Prostate gland (tissue), 2 donors: ENCODE measurements around the gene TCTA. TPM values are rescaled to one million over a fixed set of nuclear protein-coding genes. Genes with fewer than 3 reads are reported as not detected.

Source experiments
- DNase-seq: peaks from one replicate; pipeline ENCODE4 v3.0.0-alpha.2; 2019; ENCODE audit warnings: low spot score
- H3K27ac ChIP-seq, 2 donors: fragments of 200-600 bp; sonication (generic); 2 replicates each; pipeline ENCODE4 v1.5.1; 2017 to 2019
- H3K27me3 ChIP-seq: fragments of 200-600 bp; sonication (generic); replicated peaks from 2 replicates; pipeline ENCODE4 v1.5.1; 2019; ENCODE audit not compliant: insufficient read depth
- H3K36me3 ChIP-seq, 2 donors: fragments of 200-600 bp; sonication (generic); 1 replicate in 1 of 2; 2 replicates in 1 of 2; pipeline versions ENCODE4 v1.5.1 to v1.8.1; 2017 to 2019
- H3K4me1 ChIP-seq: fragments of 200-600 bp; sonication (generic); replicated peaks from 2 replicates; pipeline ENCODE4 v1.5.1; 2019
- H3K4me3 ChIP-seq, 2 donors: fragments of 200-600 bp; sonication (generic); 2 replicates each; pipeline ENCODE4 v1.5.1; 2017 to 2019
- H3K9me3 ChIP-seq: fragments of 200-600 bp; sonication (generic); 2 replicates; pipeline ENCODE4 v1.5.1; 2017
- POLR2A ChIP-seq: fragments of 450-650 bp; IDR thresholded peaks from one replicate; pipeline ENCODE4 v1.6.1; 2016; ENCODE audit warnings: antibody characterized with exemption, mild to moderate bottlenecking
- POLR2AphosphoS5 ChIP-seq: sonication (generic); formaldehyde crosslinking; IDR thresholded peaks from one replicate; pipeline ENCODE4 v1.6.1; 2017; ENCODE audit warnings: antibody characterized with exemption
- WGBS: methylation state at CpG from one replicate; pipeline ENCODE4 v1.1.5; 2018; 5-methylcytosine and 5-hydroxymethylcytosine counted together
- intact Hi-C: fragments of 100-400 bp; cut with DNase I; formaldehyde crosslinking; loops from one replicate; pipeline ENCODE4 v1.14.2; 2022
- total RNA-seq, 2 donors: library from RNA; depleted of rRNA; stranded (reverse); fragments of >200 nt; gene quantifications; one replicate each; pipeline ENCODE4 v1.1.0, GENCODE V29; 2016
- TF ChIP-seq, protein P1 (sequence below), 4 experiments: fragments of 200-600 bp in 2 of 4; fragments of 450-650 bp in 2 of 4; sonication (generic) in 2 of 4; IDR thresholded peaks; 1 replicate in 3 of 4; 2 replicates in 1 of 4; pipeline ENCODE4 v1.5.1; 2016 to 2019; ENCODE audit warnings: antibody characterized with exemption in 4 of 4, mild to moderate bottlenecking in 2 of 4, moderate library complexity in 2 of 4

The TCTA gene
- total RNA-seq, 2 donors from 2014 or later = 39.6 to 70.0 TPM

DNA sequence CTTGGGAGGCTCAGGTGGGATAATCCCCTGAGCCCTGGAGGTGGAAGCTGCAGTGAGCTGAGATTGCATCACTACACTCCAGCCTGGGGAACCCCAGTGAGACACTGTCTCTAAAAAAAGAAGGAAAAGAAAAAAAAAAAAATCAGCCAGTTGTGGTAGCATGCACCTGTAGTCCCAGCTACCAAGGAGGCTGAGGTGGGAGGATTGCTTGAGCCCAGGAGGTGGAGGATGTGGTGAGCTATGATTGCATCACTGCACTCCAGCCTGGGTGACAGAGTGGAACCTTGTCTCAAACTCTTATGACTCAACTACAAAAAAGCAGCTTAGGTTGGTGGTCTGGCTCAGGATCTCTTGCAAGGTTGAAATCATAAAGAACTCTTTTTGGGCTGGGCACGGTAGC lies 34.7 kb upstream of the TCTA start:
- Histone ChIP-seq H3K36me3 (no peaks in the 10 kb centered on the region), H3K27ac (no peak overlapping the region), H3K4me1 (no peaks in the 10 kb centered on the region), H3K9me3 (no peaks in the 10 kb centered on the region), H3K4me3 (no peak overlapping the region), H3K27me3 (no peaks in the 10 kb centered on the region)
- intact Hi-C loops = no loop called here
- TF ChIP-seq POLR2AphosphoS5 (no peak), POLR2A (no peak)
- TF ChIP-seq, protein P1, sequence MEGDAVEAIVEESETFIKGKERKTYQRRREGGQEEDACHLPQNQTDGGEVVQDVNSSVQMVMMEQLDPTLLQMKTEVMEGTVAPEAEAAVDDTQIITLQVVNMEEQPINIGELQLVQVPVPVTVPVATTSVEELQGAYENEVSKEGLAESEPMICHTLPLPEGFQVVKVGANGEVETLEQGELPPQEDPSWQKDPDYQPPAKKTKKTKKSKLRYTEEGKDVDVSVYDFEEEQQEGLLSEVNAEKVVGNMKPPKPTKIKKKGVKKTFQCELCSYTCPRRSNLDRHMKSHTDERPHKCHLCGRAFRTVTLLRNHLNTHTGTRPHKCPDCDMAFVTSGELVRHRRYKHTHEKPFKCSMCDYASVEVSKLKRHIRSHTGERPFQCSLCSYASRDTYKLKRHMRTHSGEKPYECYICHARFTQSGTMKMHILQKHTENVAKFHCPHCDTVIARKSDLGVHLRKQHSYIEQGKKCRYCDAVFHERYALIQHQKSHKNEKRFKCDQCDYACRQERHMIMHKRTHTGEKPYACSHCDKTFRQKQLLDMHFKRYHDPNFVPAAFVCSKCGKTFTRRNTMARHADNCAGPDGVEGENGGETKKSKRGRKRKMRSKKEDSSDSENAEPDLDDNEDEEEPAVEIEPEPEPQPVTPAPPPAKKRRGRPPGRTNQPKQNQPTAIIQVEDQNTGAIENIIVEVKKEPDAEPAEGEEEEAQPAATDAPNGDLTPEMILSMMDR (IDR thresholded peaks at IDR 0.05) = no peak
- WGBS = 100% methylated on average over 1 of the region's 1 CpG
- no peak for DNase-seq

DNA sequence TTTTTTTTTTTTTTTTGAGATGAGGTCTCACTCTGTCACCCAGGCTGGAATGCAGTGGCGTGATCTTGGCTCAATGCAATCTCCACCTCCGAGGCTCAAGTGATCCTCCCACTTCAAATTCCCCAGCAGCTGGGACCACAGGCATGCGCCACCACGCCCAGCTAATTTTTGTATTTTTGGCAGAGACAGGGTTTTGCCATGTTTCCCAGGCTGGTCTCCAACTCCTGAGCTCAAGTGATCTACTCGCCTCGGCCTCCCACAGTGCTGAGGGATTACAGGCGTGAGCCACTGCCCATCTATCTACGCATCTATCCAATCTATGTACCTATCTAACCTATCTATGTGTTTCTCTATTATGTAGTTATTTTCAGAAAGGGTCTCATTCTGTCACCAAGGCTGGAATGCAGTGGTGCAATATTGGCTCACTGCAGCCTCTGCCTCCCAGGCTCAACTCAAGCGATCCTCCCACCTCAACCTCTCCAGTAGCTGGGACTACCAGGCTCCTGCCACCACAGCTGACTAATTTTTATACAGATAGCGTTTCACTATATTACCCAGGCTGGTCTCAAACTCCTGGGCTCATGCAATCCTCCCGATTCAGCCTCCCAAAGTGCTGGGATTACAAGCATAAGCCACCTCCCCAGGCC lies 33.9 kb upstream of the TCTA start:
- no peak for DNase-seq
- Histone ChIP-seq H3K36me3 (no peaks in the 10 kb centered on the region), H3K4me1 (no peaks in the 10 kb centered on the region), H3K4me3 (no peak overlapping the region), H3K9me3 (no peaks in the 10 kb centered on the region), H3K27me3 (no peaks in the 10 kb centered on the region), H3K27ac (no peak overlapping the region)
- intact Hi-C loops = no loop called here
- TF ChIP-seq, protein P1 (IDR thresholded peaks at IDR 0.05) = no peak
- TF ChIP-seq POLR2AphosphoS5 = no peak
- no peak for TF ChIP-seq POLR2A
- WGBS = 77% methylated on average over 11 of the region's 11 CpGs

DNA sequence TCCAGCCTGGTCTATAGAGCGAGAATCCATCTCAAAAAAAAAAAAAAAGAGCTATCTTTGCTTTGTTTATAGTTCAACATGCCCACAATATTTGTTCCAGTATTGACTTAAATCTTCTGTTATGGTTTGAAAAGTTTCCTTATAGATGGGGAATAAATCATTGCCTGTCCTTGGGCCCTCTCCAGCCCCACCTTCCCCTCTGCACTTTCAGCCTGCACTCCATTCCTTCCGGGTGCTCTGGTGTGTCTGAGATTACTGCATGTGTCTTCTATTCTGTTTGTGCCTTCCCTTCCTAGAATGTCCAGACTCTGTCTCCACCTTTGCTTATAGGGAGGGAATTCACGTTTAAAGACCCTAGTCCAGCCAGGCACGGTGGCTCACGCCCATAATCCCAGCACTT lies 28.8 kb upstream of the TCTA start:
- H3K4me3 ChIP-seq = no peak overlapping the region
- no peak for DNase-seq
- no peaks in the 10 kb centered on the region for H3K36me3 ChIP-seq
- TF ChIP-seq, protein P1 (IDR thresholded peaks at IDR 0.05) = no peak
- TF ChIP-seq POLR2A (no peak), POLR2AphosphoS5 (no peak)
- no peaks in the 10 kb centered on the region for H3K9me3 ChIP-seq
- 77% methylated on average over 5 of the region's 5 CpGs for WGBS
- H3K27me3 ChIP-seq = no peaks in the 10 kb centered on the region
- H3K27ac ChIP-seq = no peak overlapping the region
- no peaks in the 10 kb centered on the region for H3K4me1 ChIP-seq
- intact Hi-C loops = no loop called here

DNA sequence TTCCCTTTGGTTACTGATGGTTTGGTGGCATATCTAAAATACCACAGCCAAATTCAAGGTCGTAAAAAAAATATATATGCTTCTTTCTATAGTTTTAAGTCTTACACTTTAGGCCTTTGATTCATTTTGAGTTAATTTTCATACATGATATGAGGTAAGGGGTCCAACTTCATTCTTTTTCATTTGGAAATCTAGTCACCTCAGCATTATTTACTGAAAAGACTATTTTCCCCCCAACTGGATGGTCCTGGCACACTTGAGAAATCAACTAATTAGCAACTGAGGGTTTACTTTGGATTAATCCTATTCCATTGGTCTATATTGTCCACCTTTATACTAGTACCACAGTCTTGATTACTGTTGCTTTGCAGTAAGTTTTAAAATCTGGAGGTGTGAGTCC lies 26.6 kb upstream of the TCTA start:
- Histone ChIP-seq H3K9me3 (no peaks in the 10 kb centered on the region), H3K36me3 (no peaks in the 10 kb centered on the region), H3K27me3 (no peaks in the 10 kb centered on the region), H3K4me3 (no peak overlapping the region), H3K27ac (no peak overlapping the region), H3K4me1 (no peaks in the 10 kb centered on the region)
- WGBS = 85% methylated on average over 1 of the region's 1 CpG
- DNase-seq = no peak
- TF ChIP-seq, protein P1 (IDR thresholded peaks at IDR 0.05) = no peak
- TF ChIP-seq POLR2AphosphoS5 = no peak
- no peak for TF ChIP-seq POLR2A
- intact Hi-C loops = no loop called here

DNA sequence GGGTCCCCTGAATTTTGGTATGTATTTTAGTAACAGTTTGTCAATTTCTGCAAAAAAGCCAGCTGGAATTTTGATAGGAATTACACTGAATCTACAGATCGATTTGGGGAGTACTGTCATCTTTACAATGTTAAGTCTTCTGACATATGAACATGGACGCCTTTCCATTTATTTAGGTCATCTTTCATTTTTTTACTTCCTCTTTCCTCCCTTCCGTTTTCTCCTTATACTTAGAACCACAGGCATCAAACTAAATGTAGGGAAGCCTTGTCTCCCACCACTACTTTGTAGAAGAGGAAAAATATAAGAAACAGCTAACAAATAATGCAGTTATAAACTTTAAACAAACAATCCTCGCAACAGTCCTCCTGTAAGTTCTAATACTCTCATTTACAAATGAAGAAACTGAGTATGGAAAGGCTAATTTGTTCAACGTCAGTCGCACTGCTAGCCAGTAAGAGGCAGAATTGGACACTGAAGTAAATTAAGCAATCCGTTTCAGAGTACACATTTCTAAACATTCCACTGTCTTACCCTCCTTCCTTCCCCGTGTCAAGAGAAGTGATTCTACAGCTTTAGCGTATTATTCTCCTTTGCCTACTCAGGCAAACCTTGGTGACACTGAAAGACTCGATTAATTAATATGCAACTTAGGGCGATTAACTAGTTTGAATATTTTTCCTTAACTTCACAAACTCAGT lies 26.0 kb upstream of the TCTA start:
- Histone ChIP-seq H3K27ac (no peak overlapping the region), H3K4me3 (no peak overlapping the region), H3K36me3 (no peaks in the 10 kb centered on the region), H3K27me3 (no peaks in the 10 kb centered on the region), H3K4me1 (no peaks in the 10 kb centered on the region), H3K9me3 (no peaks in the 10 kb centered on the region)
- no peak for TF ChIP-seq POLR2A
- TF ChIP-seq, protein P1 (IDR thresholded peaks at IDR 0.05) = no peak
- no peak for TF ChIP-seq POLR2AphosphoS5
- intact Hi-C loops = no loop called here
- WGBS = 80% methylated on average over 11 of the region's 11 CpGs
- no peak for DNase-seq
